ENCODE data around the gene PBX2.

PBX2 gene

DNA sequence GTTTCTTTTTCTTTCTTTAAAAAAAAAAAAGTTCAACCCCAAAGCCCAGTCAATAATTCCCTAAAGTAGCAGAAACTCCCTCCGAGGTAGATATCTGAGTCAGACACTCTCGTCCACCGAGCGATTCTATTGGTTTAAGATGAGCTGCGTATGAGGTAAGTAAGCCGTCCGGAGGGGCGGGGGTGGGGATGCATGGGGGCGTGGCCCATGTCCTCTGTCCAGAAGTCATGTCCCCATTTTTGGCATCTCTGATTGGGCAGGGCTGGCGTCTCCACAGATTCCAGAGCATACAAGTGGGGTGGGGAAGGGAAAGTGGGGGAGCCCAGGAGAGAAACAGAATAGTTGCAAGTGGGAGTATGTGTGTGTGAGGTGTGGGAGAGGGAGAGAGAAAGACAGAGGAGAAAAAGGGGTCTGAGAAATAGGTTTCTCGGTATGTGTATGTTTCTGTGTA lies 4.3 kb downstream of the PBX2 start:
- peak; percentile 62 for DNase-seq

DNA sequence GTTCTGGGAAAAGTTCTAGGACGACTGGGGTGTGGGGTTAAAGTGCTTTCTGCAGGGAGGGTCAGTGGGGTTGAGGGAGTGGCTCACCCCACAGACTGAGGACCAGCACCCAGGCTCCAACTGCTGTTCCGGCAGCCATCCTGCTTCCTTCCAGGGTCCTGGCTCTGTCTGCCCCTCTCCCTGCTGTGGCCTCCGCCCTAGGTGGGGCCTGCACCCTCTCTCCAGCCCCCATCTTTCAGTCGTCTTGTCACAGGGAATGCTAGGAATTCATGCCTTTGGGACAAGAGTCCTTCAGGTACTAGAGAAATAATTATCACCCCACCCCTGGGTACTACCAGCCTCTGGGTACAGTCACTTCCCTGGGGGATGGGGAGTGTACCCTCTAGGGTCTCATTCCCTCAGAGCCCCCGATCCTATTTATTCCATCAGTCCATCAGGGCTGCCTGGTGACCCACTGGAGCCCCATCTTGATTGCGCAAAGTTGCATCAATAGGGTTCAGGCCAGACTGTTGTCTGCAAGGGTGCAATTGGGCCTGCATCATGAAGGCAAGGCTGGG lies 5.8 kb downstream of the PBX2 start, which contains the start of gene AGER:
Gene AGER (minus strand): TSS at position 170 of the 557 bp plus-strand sequence. CDS start 31 bp downstream, at position 139.
- no peak for DNase-seq

DNA sequence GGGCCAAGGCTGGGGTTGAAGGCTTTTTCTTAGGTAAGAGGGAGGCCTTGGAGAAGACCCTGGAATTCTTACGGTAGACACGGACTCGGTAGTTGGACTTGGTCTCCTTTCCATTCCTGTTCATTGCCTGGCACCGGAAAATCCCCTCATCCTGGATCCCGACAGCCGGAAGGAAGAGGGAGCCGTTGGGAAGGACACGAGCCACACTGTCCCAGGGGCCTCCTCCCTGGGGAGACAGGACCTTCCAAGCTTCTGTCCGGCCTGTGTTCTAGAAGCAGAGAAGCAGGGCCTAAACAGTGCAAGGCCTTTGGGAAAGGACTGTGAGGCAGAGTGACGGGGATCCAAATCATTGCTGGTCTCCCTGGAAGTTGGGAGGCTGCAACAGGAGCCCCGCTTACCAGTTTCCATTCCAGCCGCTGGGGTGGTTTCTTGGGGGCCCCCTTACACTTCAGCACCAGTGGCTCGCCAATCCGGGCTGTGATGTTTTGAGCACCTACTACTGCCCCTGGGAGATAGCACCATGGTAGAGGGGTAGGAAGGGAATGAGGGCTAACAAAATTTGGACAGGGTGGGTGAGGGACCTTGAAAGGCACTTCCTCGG lies 6.4 kb downstream of the PBX2 start:
- DNase-seq: no peak

DNA sequence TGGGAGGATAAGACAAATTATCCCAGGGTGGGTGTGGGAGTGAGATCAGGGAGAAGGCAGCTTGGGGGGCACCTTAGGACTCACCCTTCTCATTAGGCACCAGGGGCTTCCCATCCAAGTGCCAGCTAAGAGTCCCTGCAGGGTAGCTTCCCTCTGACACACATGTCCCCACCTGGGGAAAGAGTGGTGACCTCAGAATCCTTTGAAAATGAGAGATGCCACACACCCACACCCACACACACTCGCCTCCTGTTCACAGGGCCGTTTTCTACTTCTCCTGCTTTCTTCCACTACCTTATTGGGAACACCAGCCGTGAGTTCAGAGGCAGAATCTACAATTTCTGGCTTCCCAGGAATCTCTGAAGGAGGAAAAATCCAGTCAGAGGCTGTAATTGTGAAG lies 7.0 kb downstream of the PBX2 start:
- no peak for DNase-seq

- no peak for DNase-seq
These were observed 7.4 kb downstream of the PBX2 start for GRCh38 chr6:32182555-32182981.

DNA sequence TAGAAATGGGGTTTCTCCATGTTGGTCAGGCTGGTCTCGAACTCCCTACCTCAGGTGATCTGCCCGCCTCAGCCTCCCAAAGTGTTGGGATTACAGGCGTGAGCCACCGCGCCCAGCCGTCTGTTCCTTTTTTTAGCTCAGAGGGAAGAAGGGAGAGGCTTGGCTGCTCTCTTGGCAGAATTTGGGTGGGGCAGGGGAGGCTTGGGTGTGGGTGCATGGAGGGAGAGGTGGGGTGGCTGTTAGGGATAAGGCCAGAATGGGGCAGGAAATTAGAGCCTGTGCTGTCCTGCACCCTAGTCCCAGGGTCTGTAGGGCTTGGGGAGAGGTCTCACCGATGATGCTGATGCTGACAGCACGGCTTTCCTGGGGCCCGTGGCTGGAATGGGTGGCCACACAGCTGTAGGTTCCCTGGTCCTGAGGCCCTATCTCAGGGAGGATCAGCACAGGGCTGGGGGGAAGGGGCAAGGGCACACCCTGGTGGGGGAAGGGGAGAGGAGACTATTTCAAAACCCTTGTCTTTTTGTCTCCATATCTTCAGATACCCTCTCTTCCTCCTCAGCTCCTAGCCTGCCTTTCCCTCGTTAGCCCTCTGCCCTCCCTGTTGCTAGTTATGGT lies 8.0 kb downstream of the PBX2 start:
- DNase-seq: no peak

DNA sequence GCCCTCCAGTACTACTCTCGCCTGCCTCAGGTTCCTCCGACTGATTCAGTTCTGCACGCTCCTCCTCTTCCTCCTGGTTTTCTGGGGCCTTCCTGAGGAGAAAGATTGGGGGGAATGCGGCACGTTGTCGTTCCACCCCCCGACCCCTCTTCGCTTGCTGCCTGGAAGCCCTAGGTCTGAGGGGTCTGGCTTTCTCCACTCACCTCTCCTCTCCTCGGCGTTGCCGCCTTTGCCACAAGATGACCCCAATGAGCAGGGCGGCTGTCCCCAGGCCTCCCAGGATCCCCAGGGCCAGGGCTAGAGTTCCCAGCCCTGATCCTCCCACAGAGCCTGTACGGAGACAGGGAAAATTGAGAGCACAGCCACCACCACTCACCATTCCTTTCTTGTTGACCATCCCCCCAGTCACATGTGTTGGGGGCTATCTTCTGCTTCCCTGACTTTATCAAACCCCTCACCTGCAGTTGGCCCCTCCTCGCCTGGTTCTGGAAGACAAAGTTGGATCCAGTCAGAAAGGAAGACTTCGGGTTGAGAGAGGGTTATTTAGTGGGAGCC lies 8.8 kb downstream of the PBX2 start:
- no peak for DNase-seq

DNA sequence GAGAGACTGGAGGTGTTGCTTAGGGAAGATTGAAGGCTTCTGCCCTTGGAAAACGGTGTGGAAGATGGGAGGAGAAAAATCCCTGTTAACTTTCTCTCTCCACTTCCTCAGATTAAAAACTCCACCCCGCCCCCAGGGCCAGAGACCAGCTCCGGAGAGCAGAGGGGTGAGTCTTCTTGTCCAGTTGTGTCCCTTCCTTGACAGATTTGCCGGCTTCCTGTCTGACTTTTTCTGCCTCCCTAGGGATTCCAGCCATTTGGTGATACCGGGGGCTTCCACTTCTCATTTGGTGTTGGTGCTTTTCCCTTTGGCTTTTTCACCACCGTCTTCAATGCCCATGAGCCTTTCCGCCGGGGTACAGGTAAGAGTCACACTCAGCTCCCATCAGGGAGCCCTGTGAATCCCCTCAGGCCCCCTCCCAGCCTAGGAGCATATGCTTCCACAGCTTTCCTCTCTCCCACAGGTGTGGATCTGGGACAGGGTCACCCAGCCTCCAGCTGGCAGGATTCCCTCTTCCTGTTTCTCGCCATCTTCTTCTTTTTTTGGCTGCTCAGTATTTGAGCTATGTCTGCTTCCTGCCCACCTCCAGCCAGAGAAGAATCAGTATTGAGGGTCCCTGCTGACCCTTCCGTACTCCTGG lies 10.1 kb downstream of the PBX2 start:
- no peak for DNase-seq

- DNase-seq: no peak
These were observed 11.2 kb downstream of the PBX2 start for GRCh38 chr6:32178547-32179440.

GRCh38 chr6:32177788-32178546 lies 12.0 kb downstream of the PBX2 start, which contains the start of gene RNF5:
RNF5 (plus strand) TSS chr6:32178405; CDS start chr6:32178512, 107 bp downstream.
- DNase-seq: peak; percentile 99

DNA sequence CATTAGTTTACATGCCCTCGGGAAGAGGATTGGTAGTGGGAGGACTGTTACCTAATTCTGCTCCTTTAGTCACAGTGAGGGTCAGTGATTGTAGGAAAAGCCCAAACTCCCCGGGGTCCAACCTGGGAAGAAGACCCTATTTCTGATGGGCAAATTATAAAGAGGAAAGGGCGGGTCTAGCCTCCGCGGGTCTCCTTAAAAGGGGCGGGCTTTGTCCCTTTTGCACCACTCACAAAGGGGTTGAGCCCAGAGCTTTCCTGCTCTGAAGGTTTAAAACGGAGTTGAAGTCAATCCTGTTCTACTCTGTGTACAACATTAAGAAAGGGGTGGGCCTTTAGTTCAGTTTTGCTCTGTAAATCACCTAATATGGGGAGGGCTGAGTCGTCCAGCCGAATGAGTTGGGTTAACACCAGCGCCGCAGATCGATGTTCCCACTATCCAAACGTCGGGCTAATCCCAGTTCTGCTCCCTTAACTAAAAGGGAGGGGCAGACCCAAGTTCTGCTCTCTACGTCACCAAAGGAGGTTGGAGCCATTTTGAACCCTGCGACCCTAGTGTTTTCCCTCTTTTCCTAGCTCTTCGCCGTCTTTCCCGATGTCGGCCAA lies 12.7 kb downstream of the PBX2 start:
- DNase-seq: peak; percentile 56

DNA sequence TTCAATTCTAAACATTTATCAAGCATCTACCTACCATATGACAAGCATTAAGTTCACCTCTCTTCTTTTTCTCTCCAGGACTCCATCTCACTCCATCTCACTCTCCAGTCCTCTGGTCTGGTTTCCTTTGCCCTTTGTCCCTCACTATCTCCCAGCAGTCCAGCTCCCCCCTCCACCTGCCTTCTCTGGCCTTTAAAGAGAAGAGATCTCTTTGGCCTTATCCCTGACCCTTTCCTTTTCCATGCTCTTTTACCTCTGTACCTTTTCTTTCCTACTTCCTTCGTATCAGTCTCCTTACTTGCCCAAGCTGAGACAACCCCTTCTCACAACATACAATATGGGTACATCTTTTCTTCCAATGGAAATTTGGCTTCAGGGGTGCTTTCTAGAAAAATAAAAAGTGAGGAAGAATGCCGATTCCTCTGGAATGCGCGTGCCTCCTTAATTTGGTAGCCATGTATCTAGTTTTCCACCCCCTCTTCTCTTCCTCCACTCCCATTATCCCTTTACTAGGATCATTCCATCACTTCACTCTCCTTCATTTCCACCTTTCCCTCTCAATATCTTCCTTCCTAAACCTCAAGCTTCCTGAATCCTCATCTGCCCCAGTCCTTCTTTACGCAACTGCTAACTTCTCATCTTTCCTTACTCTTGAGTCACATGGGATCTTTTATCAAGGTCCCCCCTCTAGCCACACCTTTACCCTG lies 13.4 kb downstream of the PBX2 start:
- no peak for DNase-seq

DNA sequence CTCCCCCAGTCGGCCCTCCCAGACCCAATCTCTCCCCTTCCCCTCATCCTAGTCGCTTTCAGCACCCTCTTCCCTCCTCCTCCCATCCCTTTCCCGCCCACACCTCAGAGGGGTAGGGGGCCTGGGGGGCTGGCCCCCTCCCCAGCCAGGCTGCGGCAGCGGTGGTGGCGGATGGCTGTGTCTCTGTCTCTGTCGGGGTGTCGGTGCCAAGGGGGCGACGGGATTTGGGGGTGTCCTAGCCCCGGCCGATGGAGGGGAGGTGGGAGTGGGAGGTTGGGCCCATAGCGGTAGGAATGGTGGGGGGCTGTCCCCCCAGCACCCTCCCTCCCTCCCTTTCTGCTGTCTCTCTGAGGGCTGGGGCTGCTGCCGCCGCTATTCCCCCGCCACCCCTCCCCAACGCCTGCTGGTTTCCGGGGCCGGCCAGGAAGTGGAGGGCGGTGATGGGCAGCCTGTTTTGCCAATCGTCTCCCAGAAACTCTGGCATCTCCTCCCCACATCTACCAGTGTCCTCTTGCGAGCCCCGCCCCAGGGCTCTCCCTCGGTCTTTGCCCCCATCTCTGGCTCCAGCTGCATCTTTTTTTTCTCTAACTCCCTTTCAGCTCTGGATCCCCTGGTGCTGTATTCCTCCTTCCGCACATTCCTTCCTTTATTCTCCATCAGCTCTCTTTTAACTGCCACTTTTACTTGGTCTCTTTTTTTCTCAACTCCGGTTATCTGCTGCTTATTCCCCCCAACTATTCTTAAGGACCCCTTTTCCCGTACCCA lies 14.1 kb downstream of the PBX2 start, which contains the start of gene AGPAT1:
Gene AGPAT1 (minus strand): TSS at position 374 of the 765 bp plus-strand sequence. CDS start 4,588 bp downstream, outside the sequence.
- peak; percentile 96 for DNase-seq

- DNase-seq: no peak
These were observed 14.7 kb downstream of the PBX2 start for GRCh38 chr6:32175322-32175710.

DNA sequence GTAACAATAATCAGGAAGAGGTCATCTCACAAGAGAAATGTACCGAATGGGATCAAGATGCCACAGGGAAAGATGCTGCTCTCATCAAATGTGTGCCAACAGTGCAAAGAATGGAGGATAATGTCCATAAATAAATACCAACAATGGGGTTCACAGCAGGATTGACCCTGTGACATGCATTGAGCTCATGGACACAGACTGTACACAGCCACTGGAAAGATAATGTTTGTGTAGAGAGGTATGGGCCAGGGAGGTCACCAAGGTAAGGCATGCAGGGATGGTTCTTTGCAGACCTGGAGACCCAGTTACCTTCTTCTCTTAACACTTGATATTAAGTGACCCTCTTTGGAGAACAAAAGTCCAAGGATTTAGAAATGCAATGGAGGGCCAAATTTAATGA lies 15.6 kb downstream of the PBX2 start:
- DNase-seq: no peak

DNA sequence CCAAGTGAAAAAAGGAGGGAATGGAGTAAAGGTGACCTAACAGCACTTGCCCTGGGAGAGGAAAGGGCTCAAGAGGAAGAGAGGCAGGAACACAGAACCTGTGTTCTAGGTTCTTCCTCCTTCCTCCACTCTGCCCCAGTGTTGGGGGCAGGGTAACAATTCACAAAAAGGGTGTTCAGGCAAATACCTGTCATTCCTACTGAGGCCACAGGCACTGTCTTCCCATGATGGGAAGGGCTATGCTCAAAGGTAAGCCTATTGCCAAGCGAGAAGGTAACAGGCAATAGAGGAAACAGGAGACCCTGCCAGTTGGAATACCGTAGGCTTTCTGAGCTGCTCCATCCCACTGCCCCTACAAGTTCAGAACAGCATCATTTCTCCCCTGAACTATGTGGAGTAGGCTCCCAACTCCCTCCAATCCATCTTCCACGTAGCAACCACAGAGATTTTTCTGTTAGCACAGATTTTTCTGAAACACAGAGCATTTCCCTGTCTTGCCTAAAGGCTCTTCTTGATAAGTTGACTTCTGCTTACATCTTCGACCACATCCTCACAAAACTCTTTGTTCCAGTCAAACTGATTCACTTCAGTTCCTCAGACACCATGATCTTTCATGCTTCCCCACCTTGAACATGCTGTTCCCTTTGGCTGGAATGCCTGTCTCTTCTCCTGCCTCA lies 16.8 kb downstream of the PBX2 start:
- no peak for DNase-seq

DNA sequence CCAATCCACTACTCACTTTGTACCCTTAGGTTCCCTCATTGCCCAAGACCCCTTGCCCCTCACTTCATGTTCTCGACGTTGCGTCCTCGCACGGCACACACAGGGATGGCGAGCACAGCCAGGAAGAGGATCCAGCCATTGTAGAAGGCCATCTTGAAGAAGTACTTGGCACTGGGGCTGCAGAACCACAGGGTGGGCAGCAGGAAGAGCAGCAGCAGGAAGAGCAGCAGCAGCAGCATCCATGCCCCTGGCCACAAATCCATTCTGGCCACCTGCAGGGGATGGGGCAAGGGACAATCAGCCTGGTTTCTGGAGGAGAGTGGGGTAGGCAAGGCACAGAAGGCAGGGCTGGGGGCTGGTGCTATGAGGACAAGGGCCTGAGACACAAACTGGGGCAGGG lies 18.8 kb downstream of the PBX2 start:
- DNase-seq: no peak

DNA sequence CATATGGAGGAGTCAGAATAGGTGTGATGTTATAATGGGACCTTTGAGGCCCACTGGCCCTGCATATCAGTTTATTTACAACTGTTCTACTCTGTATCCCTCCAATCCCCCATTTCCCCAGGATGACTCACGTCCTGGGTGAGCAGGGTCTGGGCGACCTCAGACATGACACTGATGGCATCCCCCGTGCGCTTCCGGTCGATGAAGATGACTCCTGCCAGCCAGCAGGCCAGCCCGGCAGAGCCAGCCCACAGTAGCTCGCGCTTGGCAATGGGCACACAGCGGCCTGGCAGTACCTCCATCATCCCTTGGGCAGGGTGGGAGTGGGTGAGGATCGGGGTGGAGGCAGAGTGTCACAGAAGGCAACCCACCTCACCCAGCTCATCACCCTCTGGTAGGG lies 19.7 kb downstream of the PBX2 start:
- DNase-seq: no peak

Data from CD4-positive, alpha-beta T cell treated with Interleukin-15 for 1 hour (primary cell).